ENCODE data around the gene HPGDS. TPM values are rescaled to one million over a fixed set of nuclear protein-coding genes. Genes with fewer than 3 reads are reported as not detected.

The HPGDS gene
- total and polyA plus RNA-seq, 2 experiments from 2014 or later = 0.30 to 1.6 TPM

DNA sequence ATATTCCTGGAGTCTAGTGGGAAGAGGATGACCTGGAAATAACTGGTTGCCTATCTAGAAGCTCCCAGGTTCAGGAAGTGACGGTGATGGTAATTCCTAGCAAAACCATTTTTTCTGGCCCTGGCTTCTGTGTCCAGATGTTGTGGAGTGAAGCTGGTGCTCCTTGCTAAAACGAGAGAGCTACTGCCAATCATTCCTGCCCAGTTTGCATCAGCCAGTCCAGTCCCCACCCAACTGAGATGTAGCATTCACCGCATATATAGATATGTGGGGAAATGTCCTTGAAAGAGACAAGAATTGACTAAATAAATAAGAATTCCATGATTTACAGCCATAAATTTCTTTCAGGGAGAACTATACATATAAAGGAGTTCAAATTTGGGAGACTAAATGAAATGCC is 6.3 kb downstream of the HPGDS start:
- 87% methylated on average over 3 of the region's 3 CpGs for WGBS (ENCODE audit: low lambda C conversion rate, missing lambda C conversion rate)
- Histone ChIP-seq H3K27ac (no peak overlapping the region), H2AFZ (no peak overlapping the region), H3K36me3 (replicated peaks; ENCODE audit: insufficient read depth, low read depth) (no peaks in the 10 kb centered on the region), H3K9me3 (ENCODE audit: low read depth) (no peaks in the 10 kb centered on the region), H3K9me2 (replicated peaks; ENCODE audit: insufficient read depth) (no peaks in the 10 kb centered on the region), H4K20me1 (ENCODE audit: insufficient read depth, poor library complexity, severe bottlenecking) (no peaks in the 10 kb centered on the region), H3K27me3 (no peaks in the 10 kb centered on the region), H3K4me3 (no peak overlapping the region), H3K79me2 (no peaks in the 10 kb centered on the region), H3K4me2 (no peak overlapping the region), H3K4me1 (ENCODE audit: insufficient read depth) (no peaks in the 10 kb centered on the region)
- TF ChIP-seq, protein P1, sequence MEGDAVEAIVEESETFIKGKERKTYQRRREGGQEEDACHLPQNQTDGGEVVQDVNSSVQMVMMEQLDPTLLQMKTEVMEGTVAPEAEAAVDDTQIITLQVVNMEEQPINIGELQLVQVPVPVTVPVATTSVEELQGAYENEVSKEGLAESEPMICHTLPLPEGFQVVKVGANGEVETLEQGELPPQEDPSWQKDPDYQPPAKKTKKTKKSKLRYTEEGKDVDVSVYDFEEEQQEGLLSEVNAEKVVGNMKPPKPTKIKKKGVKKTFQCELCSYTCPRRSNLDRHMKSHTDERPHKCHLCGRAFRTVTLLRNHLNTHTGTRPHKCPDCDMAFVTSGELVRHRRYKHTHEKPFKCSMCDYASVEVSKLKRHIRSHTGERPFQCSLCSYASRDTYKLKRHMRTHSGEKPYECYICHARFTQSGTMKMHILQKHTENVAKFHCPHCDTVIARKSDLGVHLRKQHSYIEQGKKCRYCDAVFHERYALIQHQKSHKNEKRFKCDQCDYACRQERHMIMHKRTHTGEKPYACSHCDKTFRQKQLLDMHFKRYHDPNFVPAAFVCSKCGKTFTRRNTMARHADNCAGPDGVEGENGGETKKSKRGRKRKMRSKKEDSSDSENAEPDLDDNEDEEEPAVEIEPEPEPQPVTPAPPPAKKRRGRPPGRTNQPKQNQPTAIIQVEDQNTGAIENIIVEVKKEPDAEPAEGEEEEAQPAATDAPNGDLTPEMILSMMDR (IDR thresholded peaks at IDR 0.05; ENCODE audit: poor library complexity) = no peak
- no peak for TF ChIP-seq EZH2 (IDR thresholded peaks at IDR 0.05; ENCODE audit: borderline replicate concordance)
- no peak for TF ChIP-seq EZH2phosphoT487 (IDR thresholded peaks at IDR 0.05; ENCODE audit: low read depth, severe bottlenecking, unreplicated experiment)
- DNase-seq (ENCODE audit: low spot score) = no peak

DNA sequence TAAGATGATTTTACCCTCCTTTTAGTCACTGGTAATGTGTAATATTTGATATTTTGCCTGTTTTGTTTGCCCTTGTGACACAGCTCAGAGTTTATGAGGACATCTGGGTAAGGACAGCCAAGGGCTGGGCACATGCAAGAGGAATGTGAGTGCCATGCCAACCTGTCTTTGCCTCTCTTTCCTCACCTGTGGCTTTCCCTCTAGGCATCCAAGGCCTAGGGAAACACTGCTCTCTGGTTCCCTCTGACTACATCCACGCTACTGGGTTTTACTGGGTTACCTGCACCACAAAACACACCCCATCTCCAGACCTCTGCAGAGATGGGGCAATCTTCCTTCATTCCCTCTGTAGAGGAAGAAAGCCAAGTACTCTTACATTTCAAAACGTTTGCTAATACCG is 7.7 kb downstream of the HPGDS start:
- Histone ChIP-seq H3K9me3 (ENCODE audit: low read depth) (no peaks in the 10 kb centered on the region), H3K4me2 (no peak overlapping the region), H3K4me1 (ENCODE audit: insufficient read depth) (no peaks in the 10 kb centered on the region), H2AFZ (no peak overlapping the region), H3K79me2 (no peaks in the 10 kb centered on the region), H3K27me3 (no peaks in the 10 kb centered on the region), H3K4me3 (no peak overlapping the region), H3K36me3 (replicated peaks; ENCODE audit: insufficient read depth, low read depth) (no peaks in the 10 kb centered on the region), H4K20me1 (ENCODE audit: insufficient read depth, poor library complexity, severe bottlenecking) (no peaks in the 10 kb centered on the region), H3K9me2 (replicated peaks; ENCODE audit: insufficient read depth) (no peaks in the 10 kb centered on the region), H3K27ac (no peak overlapping the region)
- TF ChIP-seq, protein P1 (IDR thresholded peaks at IDR 0.05; ENCODE audit: poor library complexity) = no peak
- no peak for TF ChIP-seq EZH2 (IDR thresholded peaks at IDR 0.05; ENCODE audit: borderline replicate concordance)
- no peak for TF ChIP-seq EZH2phosphoT487 (IDR thresholded peaks at IDR 0.05; ENCODE audit: low read depth, severe bottlenecking, unreplicated experiment)
- no peak for DNase-seq (ENCODE audit: low spot score)
- 69% methylated on average over 3 of the region's 3 CpGs for WGBS (ENCODE audit: low lambda C conversion rate, missing lambda C conversion rate)

DNA sequence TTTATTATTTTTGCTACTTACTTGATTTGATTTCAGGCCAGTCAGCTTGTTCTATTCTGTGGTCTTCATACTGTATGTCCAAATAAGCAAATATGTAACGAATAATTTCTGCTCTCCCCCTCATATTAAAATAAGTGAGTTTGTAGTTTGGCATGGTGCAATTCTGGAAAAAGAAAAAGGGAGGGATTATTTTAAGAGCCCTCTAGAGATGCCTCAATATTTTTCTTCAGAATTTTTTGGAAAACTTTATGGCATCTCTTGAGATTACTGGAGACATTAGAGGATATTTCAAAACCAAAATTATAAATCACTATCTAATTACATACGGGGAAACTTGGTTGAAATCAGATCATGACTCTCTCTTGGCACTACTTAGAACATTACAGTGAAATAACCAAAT is 8.2 kb downstream of the HPGDS start:
- 80% methylated on average over 2 of the region's 2 CpGs for WGBS (ENCODE audit: low lambda C conversion rate, missing lambda C conversion rate)
- H3K9me3 ChIP-seq (ENCODE audit: low read depth) = no peaks in the 10 kb centered on the region
- H3K9me2 ChIP-seq (replicated peaks; ENCODE audit: insufficient read depth) = no peaks in the 10 kb centered on the region
- no peak overlapping the region for H2AFZ ChIP-seq
- no peaks in the 10 kb centered on the region for H3K36me3 ChIP-seq (replicated peaks; ENCODE audit: insufficient read depth, low read depth)
- H3K4me3 ChIP-seq = no peak overlapping the region
- TF ChIP-seq EZH2phosphoT487 (IDR thresholded peaks at IDR 0.05; ENCODE audit: low read depth, severe bottlenecking, unreplicated experiment) (no peak), EZH2 (IDR thresholded peaks at IDR 0.05; ENCODE audit: borderline replicate concordance) (no peak)
- TF ChIP-seq, protein P1 (IDR thresholded peaks at IDR 0.05; ENCODE audit: poor library complexity) = no peak
- no peak overlapping the region for H3K27ac ChIP-seq
- H3K79me2 ChIP-seq = no peaks in the 10 kb centered on the region
- no peaks in the 10 kb centered on the region for H3K4me1 ChIP-seq (ENCODE audit: insufficient read depth)
- H3K27me3 ChIP-seq = no peaks in the 10 kb centered on the region
- DNase-seq (ENCODE audit: low spot score) = no peak
- no peaks in the 10 kb centered on the region for H4K20me1 ChIP-seq (ENCODE audit: insufficient read depth, poor library complexity, severe bottlenecking)
- H3K4me2 ChIP-seq = no peak overlapping the region

DNA sequence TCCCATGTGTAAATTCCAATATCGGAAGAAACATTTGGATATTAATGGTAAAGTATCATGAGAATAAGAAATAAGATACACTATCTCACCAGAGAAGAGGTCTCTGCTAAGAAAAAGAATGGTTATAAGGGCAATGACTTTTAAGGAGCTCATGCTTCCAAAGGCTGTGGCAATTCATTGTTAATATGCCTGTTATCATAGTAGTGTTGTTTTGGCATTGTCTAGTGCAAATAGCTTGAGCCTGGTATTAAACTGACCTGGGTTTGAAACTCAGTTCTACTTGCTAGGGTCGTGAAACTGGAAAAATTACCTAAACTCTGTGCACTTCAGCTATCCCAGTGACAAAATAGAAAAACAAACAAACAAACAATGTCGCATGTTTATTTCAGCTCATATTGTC is 8.8 kb downstream of the HPGDS start:
- Histone ChIP-seq H3K27ac (no peak overlapping the region), H3K36me3 (replicated peaks; ENCODE audit: insufficient read depth, low read depth) (no peaks in the 10 kb centered on the region), H4K20me1 (ENCODE audit: insufficient read depth, poor library complexity, severe bottlenecking) (no peaks in the 10 kb centered on the region), H3K4me1 (ENCODE audit: insufficient read depth) (no peaks in the 10 kb centered on the region), H2AFZ (no peak overlapping the region), H3K9me3 (ENCODE audit: low read depth) (no peaks in the 10 kb centered on the region), H3K4me2 (no peak overlapping the region), H3K27me3 (no peaks in the 10 kb centered on the region), H3K79me2 (no peaks in the 10 kb centered on the region), H3K9me2 (replicated peaks; ENCODE audit: insufficient read depth) (no peaks in the 10 kb centered on the region), H3K4me3 (no peak overlapping the region)
- no peak for TF ChIP-seq EZH2 (IDR thresholded peaks at IDR 0.05; ENCODE audit: borderline replicate concordance)
- TF ChIP-seq, protein P1 (IDR thresholded peaks at IDR 0.05; ENCODE audit: poor library complexity) = no peak
- TF ChIP-seq EZH2phosphoT487 (IDR thresholded peaks at IDR 0.05; ENCODE audit: low read depth, severe bottlenecking, unreplicated experiment) = no peak
- DNase-seq (ENCODE audit: low spot score) = no peak
- WGBS (ENCODE audit: low lambda C conversion rate, missing lambda C conversion rate) = 85% methylated on average over 3 of the region's 3 CpGs
